Lung (tissue), 12 donors: ENCODE results near the gene MAP7D3. TPM values are rescaled to one million over a fixed set of nuclear protein-coding genes. Genes with fewer than 3 reads are reported as not detected.
A peak's percentile ranks its signal among the peaks of the same experiment; 100 is the strongest.

Experiments
- ATAC-seq: fragments of 200-7000 bp; cut with Tn5 transposase; one replicate; pipeline ENCODE4 v1.9.1; 2020; ENCODE audit warnings: moderate number of reproducible peaks; ENCODE audit not compliant: insufficient read depth, low FRiP score
- DNase-seq, 3 donors: peaks; one replicate each; pipeline ENCODE4 v3.0.0-alpha.2; 2013 to 2017
- H3K27ac ChIP-seq, 2 donors: one replicate each; pipeline ENCODE4 v1.5.1; 2013; ENCODE audit warnings: mild to moderate bottlenecking in 2 of 2, moderate library complexity in 2 of 2, control low read depth in 1 of 2, inconsistent platforms in 1 of 2, low read depth in 1 of 2, low read length in 1 of 2
- H3K27me3 ChIP-seq, 3 donors: one replicate each; pipeline ENCODE4 v1.5.1; 2013; ENCODE audit warnings: low read length in 2 of 3; ENCODE audit not compliant: control insufficient read depth in 3 of 3, insufficient read depth in 3 of 3
- H3K36me3 ChIP-seq, 4 donors: one replicate each; pipeline ENCODE4 v1.5.1; 2013; ENCODE audit warnings: low read length in 4 of 4, mild to moderate bottlenecking in 1 of 4, moderate library complexity in 1 of 4; ENCODE audit not compliant: control insufficient read depth in 4 of 4, insufficient read depth in 4 of 4
- H3K4me1 ChIP-seq, 5 donors: one replicate each; pipeline ENCODE4 v1.5.1; 2013; ENCODE audit warnings: low read length in 5 of 5, mild to moderate bottlenecking in 2 of 5, moderate library complexity in 1 of 5; ENCODE audit not compliant: control insufficient read depth in 5 of 5, insufficient read depth in 5 of 5
- H3K4me3 ChIP-seq: one replicate; pipeline ENCODE4 v1.5.1; 2013; ENCODE audit warnings: mild to moderate bottlenecking, control low read depth, moderate library complexity
- H3K9ac ChIP-seq, 2 donors: one replicate each; pipeline ENCODE4 v1.5.1; 2013; ENCODE audit warnings: low read length in 2 of 2, control low read depth in 1 of 2; ENCODE audit not compliant: insufficient read depth in 1 of 2
- H3K9me3 ChIP-seq, 4 donors: one replicate each; pipeline ENCODE4 v1.5.1; 2013; ENCODE audit warnings: low read length in 3 of 4, mild to moderate bottlenecking in 1 of 4, moderate library complexity in 1 of 4; ENCODE audit not compliant: control insufficient read depth in 4 of 4, insufficient read depth in 3 of 4
- CTCF ChIP-seq: IDR thresholded peaks from 2 replicates; pipeline ENCODE4 v1.5.1; 2012; ENCODE audit warnings: mild to moderate bottlenecking; ENCODE audit errors: control extremely low read depth, extremely low read depth
- WGBS, 2 donors: extraction: QIAGEN DNeasy Blood & Tissue Kit; methylation state at CpG; one replicate each; pipeline ENCODE4 v1.1.7; 2013; 5-methylcytosine and 5-hydroxymethylcytosine counted together
- polyA plus RNA-seq, 2 donors: library from polyadenylated mRNA; stranded (reverse); fragments of 200-250 nt; gene quantifications; one replicate each; pipeline ENCODE4 v1.2.1, GENCODE V29; 2013
- total RNA-seq, 2 donors: library from RNA; depleted of rRNA in 1 of 2; stranded (reverse); fragments of >200 nt in 1 of 2; gene quantifications; one replicate each; pipeline ENCODE4 v1.2.1, GENCODE V29; 2014 to 2021
- donor health status: control.
- donor health status: control.
- donor health status: Bipolar disorder and iron deficiency.
- donor health status: healthy.
- donor health status: DM: yes; HTN: yes; CAD: no.

MAP7D3 gene
- total and polyA plus RNA-seq, 4 donors = 4.0 to 10.5 (median 6.5) TPM

- no peak overlapping the region for H3K27ac ChIP-seq
Measured at GRCh38 chrX:136203438-136203837, 47.8 kb downstream of the MAP7D3 start.

GRCh38 chrX:136202889-136203288 lies 48.3 kb downstream of the MAP7D3 start:
- no peak for TF ChIP-seq CTCF
- Histone ChIP-seq H3K4me3 (no peak overlapping the region), H3K27ac (peak overlapping the region in 1 of 2 donors; percentile 33), H3K27me3 (peaks cover 0 to 8% (median 5%) of the 10 kb centered on the region in 3 donors), H3K9ac (no peak overlapping the region), H3K36me3 (peaks cover 0 to 10% (median 2%) of the 10 kb centered on the region in 4 donors), H3K4me1 (peaks cover 0 to 6% (median 4%) of the 10 kb centered on the region in 5 donors), H3K9me3 (peaks cover 0 to 5% (median 0%) of the 10 kb centered on the region in 4 donors)
- ATAC-seq (no peak), DNase-seq (no peak)
- 41 to 46% methylated on average over 5 of the region's 5 CpGs for WGBS, 2 donors

More at GRCh38 chrX:136203438-136203837, 47.8 kb downstream of the MAP7D3 start:
- peaks cover 0 to 6% (median 4%) of the 10 kb centered on the region in 5 donors for H3K4me1 ChIP-seq
- no peak overlapping the region for H3K9ac ChIP-seq
- ATAC-seq (no peak), DNase-seq (no peak)
- peaks cover 0 to 5% (median 0%) of the 10 kb centered on the region in 4 donors for H3K9me3 ChIP-seq
- peaks cover 0 to 10% (median 2%) of the 10 kb centered on the region in 4 donors for H3K36me3 ChIP-seq
- H3K27me3 ChIP-seq = peaks cover 0 to 8% (median 5%) of the 10 kb centered on the region in 3 donors
- no peak overlapping the region for H3K4me3 ChIP-seq
- no peak for TF ChIP-seq CTCF

- Histone ChIP-seq H3K4me1 (peaks cover 0 to 6% (median 4%) of the 10 kb centered on the region in 5 donors), H3K9me3 (peaks cover 0 to 5% (median 0%) of the 10 kb centered on the region in 4 donors), H3K36me3 (peaks cover 0 to 2% (median 0%) of the 10 kb centered on the region in 4 donors), H3K9ac (no peak overlapping the region), H3K27ac (peak overlapping the region in 1 of 2 donors; percentile 45), H3K4me3 (no peak overlapping the region), H3K27me3 (peaks cover 0 to 8% (median 7%) of the 10 kb centered on the region in 3 donors)
- DNase-seq = no peak
- no peak for ATAC-seq
- no peak for TF ChIP-seq CTCF
- WGBS, 2 donors = 84 to 95% methylated on average over 5 of the region's 5 CpGs
Measured at GRCh38 chrX:136201601-136202000, 49.6 kb downstream of the MAP7D3 start.

GRCh38 chrX:136200466-136200865 lies 50.7 kb downstream of the MAP7D3 start:
- 56 to 73% methylated on average over 2 of the region's 2 CpGs for WGBS, 2 donors
- peaks cover 0 to 15% (median 4%) of the 10 kb centered on the region in 5 donors for H3K4me1 ChIP-seq
- ATAC-seq = no peak

More at GRCh38 chrX:136200466-136200865, 50.7 kb downstream of the MAP7D3 start:
- no peak overlapping the region for H3K4me3 ChIP-seq
- TF ChIP-seq CTCF = peak; percentile 17
- H3K9me3 ChIP-seq = no peaks in the 10 kb centered on the region
- H3K27ac ChIP-seq = peak overlapping the region in 1 of 2 donors; percentile 74
- no peaks in the 10 kb centered on the region for H3K36me3 ChIP-seq
- H3K9ac ChIP-seq = no peak overlapping the region
- DNase-seq = peak in 1 of 3 donors; percentile 33
- H3K27me3 ChIP-seq = peaks cover 0 to 12% (median 7%) of the 10 kb centered on the region in 3 donors
